SK-N-MC (cell line): ENCODE measurements around the gene CACHD1.

Experiments used
- DNase-seq: peaks from one replicate; pipeline ENCODE4 v3.0.0-alpha.2; 2011; ENCODE audit warnings: low read depth, low spot score
- H3K27ac ChIP-seq: fragments of 200-600 bp; sonication (generic); 2 replicates; pipeline ENCODE4 v1.5.1; 2016; ENCODE audit warnings: mixed run types
- H3K36me3 ChIP-seq: fragments of 200-600 bp; sonication (generic); 2 replicates; pipeline ENCODE4 v1.6.1; 2017; ENCODE audit warnings: antibody characterized with exemption, low read length, mixed read lengths; ENCODE audit not compliant: insufficient read depth
- H3K4me3 ChIP-seq: fragments of 200-600 bp; sonication (generic); 2 replicates; pipeline ENCODE4 v1.5.1; 2016
- H3K9ac ChIP-seq: fragments of 200-600 bp; sonication (generic); 2 replicates; pipeline ENCODE4 v1.8.0; 2017; ENCODE audit warnings: mixed run types, mixed read lengths; ENCODE audit not compliant: insufficient read length
- H3K9me3 ChIP-seq: fragments of 200-600 bp; sonication (generic); 2 replicates; pipeline ENCODE4 v1.6.1; 2017; ENCODE audit warnings: low read depth, mild to moderate bottlenecking, antibody characterized with exemption, low read length, moderate library complexity, mixed read lengths
- EZH2 ChIP-seq: fragments of 200-600 bp; sonication (generic); IDR thresholded peaks from one replicate; pipeline ENCODE4 v1.6.1; 2017; ENCODE audit warnings: antibody characterized with exemption
- FOXP2 ChIP-seq: optimal IDR thresholded peaks from 2 replicates; pipeline ENCODE3; 2011; ENCODE audit warnings: mild to moderate bottlenecking, moderate library complexity; ENCODE audit not compliant: insufficient read depth; ENCODE audit errors: extremely low read length, control extremely low read depth
- POLR2AphosphoS5 ChIP-seq: IDR thresholded peaks from 2 replicates; pipeline ENCODE4 v1.6.1; 2012; ENCODE audit warnings: mild to moderate bottlenecking, low read depth, low read length, borderline replicate concordance

The CACHD1 gene

GRCh38 chr1:64516301-64516700 is 46.4 kb downstream of the CACHD1 start:
- no peak for DNase-seq
- peak overlapping the region; percentile 88; the same call in 1 of the 2 replicates for H3K27ac ChIP-seq

GRCh38 chr1:64516803-64517568 is 47.1 kb downstream of the CACHD1 start:
- Histone ChIP-seq H3K4me3 (no peak overlapping the region), H3K9ac (no peak overlapping the region), H3K27ac (no peak overlapping the region), H3K9me3 (no peaks in the 10 kb centered on the region), H3K36me3 (no peaks in the 10 kb centered on the region)
- TF ChIP-seq EZH2 (no peak), FOXP2 (no peak), POLR2AphosphoS5 (no peak)
- no peak for DNase-seq

More at GRCh38 chr1:64516301-64516700, 46.4 kb downstream of the CACHD1 start:
- TF ChIP-seq POLR2AphosphoS5 = no peak
- H3K36me3 ChIP-seq = no peaks in the 10 kb centered on the region
- H3K4me3 ChIP-seq = no peak overlapping the region
- H3K9ac ChIP-seq = no peak overlapping the region
- H3K9me3 ChIP-seq = no peaks in the 10 kb centered on the region

GRCh38 chr1:64517640-64518039 is 47.7 kb downstream of the CACHD1 start:
- H3K27ac ChIP-seq = 0 out of 2 replicates have a peak overlapping the region, but pooled peaks have one; percentile 1
- H3K36me3 ChIP-seq = no peaks in the 10 kb centered on the region
- no peak for DNase-seq
- H3K9me3 ChIP-seq = no peaks in the 10 kb centered on the region
- H3K9ac ChIP-seq = no peak overlapping the region
- TF ChIP-seq FOXP2 = no peak
- no peak for TF ChIP-seq EZH2
- no peak for TF ChIP-seq POLR2AphosphoS5
- H3K4me3 ChIP-seq = no peak overlapping the region

GRCh38 chr1:64518692-64519481 is 49.0 kb downstream of the CACHD1 start:
- no peak for TF ChIP-seq FOXP2
- no peak for TF ChIP-seq POLR2AphosphoS5
- TF ChIP-seq EZH2 = no peak
- no peaks in the 10 kb centered on the region for H3K9me3 ChIP-seq
- DNase-seq = no peak
- no peak overlapping the region for H3K9ac ChIP-seq
- H3K27ac ChIP-seq = no peak overlapping the region
- no peak overlapping the region for H3K4me3 ChIP-seq
- H3K36me3 ChIP-seq = no peaks in the 10 kb centered on the region

GRCh38 chr1:64519901-64520300 is 50.0 kb downstream of the CACHD1 start:
- peak overlapping the region; percentile 0; the same call in 1 of the 2 replicates for H3K27ac ChIP-seq

GRCh38 chr1:64522740-64523139 is 52.8 kb downstream of the CACHD1 start:
- TF ChIP-seq EZH2 (no peak), POLR2AphosphoS5 (no peak), FOXP2 (no peak)
- no peak for DNase-seq
- Histone ChIP-seq H3K9ac (no peak overlapping the region), H3K27ac (no peak overlapping the region), H3K9me3 (no peaks in the 10 kb centered on the region), H3K4me3 (no peak overlapping the region), H3K36me3 (no peaks in the 10 kb centered on the region)

More at GRCh38 chr1:64519901-64520300, 50.0 kb downstream of the CACHD1 start:
- Histone ChIP-seq H3K4me3 (no peak overlapping the region), H3K36me3 (no peaks in the 10 kb centered on the region), H3K9ac (no peak overlapping the region), H3K9me3 (no peaks in the 10 kb centered on the region)
- TF ChIP-seq EZH2 (no peak), FOXP2 (no peak), POLR2AphosphoS5 (no peak)
- no peak for DNase-seq

GRCh38 chr1:64523413-64524337 is 53.7 kb downstream of the CACHD1 start:
- Histone ChIP-seq H3K27ac (peak overlapping the region; percentile 75), H3K9me3 (no peaks in the 10 kb centered on the region), H3K36me3 (no peaks in the 10 kb centered on the region), H3K4me3 (peak overlapping the region; percentile 31), H3K9ac (no peak overlapping the region)
- TF ChIP-seq POLR2AphosphoS5 = no peak
- TF ChIP-seq FOXP2 = no peak
- no peak for TF ChIP-seq EZH2
- no peak for DNase-seq
